Bronchial epithelial cell (primary cell): ENCODE measurements around the gene EVA1C. TPM values are rescaled to one million over a fixed set of nuclear protein-coding genes. Genes with fewer than 3 reads are reported as not detected.

Experiments
- DNase-seq: peaks from one replicate; pipeline ENCODE4 v3.0.0-alpha.2; 2010; ENCODE audit warnings: low read depth
- FAIRE-seq: peaks from 2 replicates; lab custom pipeline; 2011; peaks lifted over from hg19 to GRCh38; lab: Jason Lieb, UNC
- H3K27me3 ChIP-seq: 2 replicates; pipeline ENCODE4 v1.5.1; 2011; ENCODE audit warnings: low read length; ENCODE audit not compliant: control insufficient read depth, insufficient read depth
- H3K36me3 ChIP-seq: 2 replicates; pipeline ENCODE4 v1.5.1; 2011; ENCODE audit warnings: low read length; ENCODE audit not compliant: control insufficient read depth, insufficient read depth
- H3K4me3 ChIP-seq: 2 replicates; pipeline ENCODE4 v1.5.1; 2011; ENCODE audit warnings: mild to moderate bottlenecking, low read depth, low read length, control low read depth
- total RNA-seq: library from RNA; depleted of rRNA; stranded (reverse); fragments of >200 nt; gene quantifications from 2 replicates; pipeline ENCODE4 v1.2.1, GENCODE V29; 2014
- TF ChIP-seq, protein P1 (sequence below): IDR thresholded peaks from 2 replicates; pipeline ENCODE4 v1.5.1; 2011; ENCODE audit warnings: mild to moderate bottlenecking, moderate library complexity, low read length, control low read depth, inconsistent platforms; ENCODE audit not compliant: insufficient read depth, severe bottlenecking

EVA1C gene
- total RNA-seq, 1 donor from 2014 or later, result 9.0 TPM

DNA sequence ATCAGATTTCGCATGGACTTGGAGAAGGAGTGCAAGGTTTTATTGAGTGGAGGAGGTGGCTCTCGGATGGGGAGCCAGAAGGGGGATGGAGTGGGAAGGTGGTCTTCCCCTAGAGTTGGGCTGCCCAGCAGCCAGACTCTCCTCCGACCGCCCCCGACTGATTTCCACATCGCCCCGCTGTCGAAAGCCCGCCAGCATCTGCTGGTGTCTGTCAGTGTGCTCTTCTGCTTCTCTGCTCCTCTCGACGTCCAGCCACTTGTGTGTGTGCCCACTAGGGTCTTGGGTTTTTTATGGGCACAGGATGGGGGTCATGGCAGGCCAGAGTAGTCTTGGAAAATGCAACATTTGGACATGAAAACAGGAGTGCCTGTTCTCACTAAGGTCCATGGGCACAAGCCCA lies 40.1 kb downstream of the EVA1C start:
- Histone ChIP-seq H3K36me3 (peaks cover 9% of the 10 kb centered on the region), H3K27me3 (no peaks in the 10 kb centered on the region), H3K4me3 (no peak overlapping the region)
- DNase-seq, result no peak
- FAIRE-seq, result no peak
- TF ChIP-seq, protein P1, sequence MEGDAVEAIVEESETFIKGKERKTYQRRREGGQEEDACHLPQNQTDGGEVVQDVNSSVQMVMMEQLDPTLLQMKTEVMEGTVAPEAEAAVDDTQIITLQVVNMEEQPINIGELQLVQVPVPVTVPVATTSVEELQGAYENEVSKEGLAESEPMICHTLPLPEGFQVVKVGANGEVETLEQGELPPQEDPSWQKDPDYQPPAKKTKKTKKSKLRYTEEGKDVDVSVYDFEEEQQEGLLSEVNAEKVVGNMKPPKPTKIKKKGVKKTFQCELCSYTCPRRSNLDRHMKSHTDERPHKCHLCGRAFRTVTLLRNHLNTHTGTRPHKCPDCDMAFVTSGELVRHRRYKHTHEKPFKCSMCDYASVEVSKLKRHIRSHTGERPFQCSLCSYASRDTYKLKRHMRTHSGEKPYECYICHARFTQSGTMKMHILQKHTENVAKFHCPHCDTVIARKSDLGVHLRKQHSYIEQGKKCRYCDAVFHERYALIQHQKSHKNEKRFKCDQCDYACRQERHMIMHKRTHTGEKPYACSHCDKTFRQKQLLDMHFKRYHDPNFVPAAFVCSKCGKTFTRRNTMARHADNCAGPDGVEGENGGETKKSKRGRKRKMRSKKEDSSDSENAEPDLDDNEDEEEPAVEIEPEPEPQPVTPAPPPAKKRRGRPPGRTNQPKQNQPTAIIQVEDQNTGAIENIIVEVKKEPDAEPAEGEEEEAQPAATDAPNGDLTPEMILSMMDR, result no peak

- TF ChIP-seq, protein P1, result no peak
- DNase-seq, result no peak
- Histone ChIP-seq H3K36me3 (peaks cover 14% of the 10 kb centered on the region), H3K27me3 (no peaks in the 10 kb centered on the region), H3K4me3 (no peak overlapping the region)
- FAIRE-seq, result no peak
Observed at GRCh38 chr21:32455548-32455947, 43.0 kb downstream of the EVA1C start.

DNA sequence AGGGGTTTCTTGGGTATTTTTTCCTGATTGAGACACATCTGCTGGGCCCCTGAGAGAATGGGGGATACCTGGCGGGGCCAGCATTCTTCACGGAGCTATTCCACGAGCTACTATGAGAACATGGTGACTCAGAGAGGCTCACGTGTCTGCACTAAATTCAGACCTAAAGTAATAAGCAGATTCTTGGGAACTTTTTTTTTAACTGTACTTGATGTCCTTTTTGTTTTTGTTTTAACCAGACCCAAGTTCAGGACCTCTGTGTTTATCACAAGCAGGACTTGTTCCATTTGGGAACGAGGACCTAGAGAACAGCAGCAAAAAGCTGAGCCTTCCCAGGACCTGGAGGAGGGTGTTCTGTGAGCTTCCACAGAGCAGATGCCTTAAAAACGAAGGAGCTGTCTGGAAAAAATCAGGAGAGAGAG lies 44.0 kb downstream of the EVA1C start:
- DNase-seq, result peak; percentile 51
- TF ChIP-seq, protein P1, result no peak
- Histone ChIP-seq H3K4me3 (no peak overlapping the region), H3K36me3 (peaks cover 16% of the 10 kb centered on the region), H3K27me3 (no peaks in the 10 kb centered on the region)
- no peak for FAIRE-seq

DNA sequence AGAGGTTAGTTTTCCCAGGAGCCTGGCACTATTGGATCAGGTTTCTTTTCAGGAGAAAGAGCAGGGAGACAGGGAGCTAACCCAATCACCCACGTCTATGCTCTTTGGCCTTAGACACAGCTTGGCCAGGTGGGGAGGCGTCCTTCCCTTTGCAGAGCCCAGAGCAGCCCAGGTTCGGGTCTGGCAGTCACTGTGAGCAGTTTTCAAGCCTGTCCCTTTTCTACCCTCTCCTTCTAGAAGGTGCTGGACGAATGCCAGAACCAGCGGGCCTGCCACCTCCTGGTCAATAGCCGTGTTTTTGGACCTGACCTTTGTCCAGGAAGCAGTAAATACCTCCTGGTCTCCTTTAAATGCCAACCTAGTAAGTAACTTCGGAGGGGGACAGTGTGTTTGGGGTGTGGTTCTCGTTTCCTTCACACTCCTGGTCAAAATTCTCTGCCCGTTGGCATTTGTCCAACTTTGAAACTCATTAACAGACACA lies 44.9 kb downstream of the EVA1C start:
- peaks cover 14% of the 10 kb centered on the region for H3K36me3 ChIP-seq
- FAIRE-seq, result peak; percentile 92

GRCh38 chr21:32457962-32458361 lies 45.5 kb downstream of the EVA1C start:
- FAIRE-seq, result no peak
- TF ChIP-seq, protein P1, result no peak
- Histone ChIP-seq H3K27me3 (no peaks in the 10 kb centered on the region), H3K4me3 (no peak overlapping the region), H3K36me3 (peaks cover 14% of the 10 kb centered on the region)
- DNase-seq, result no peak

More for the DNA sequence above, 44.9 kb downstream of the EVA1C start:
- no peak for DNase-seq
- Histone ChIP-seq H3K4me3 (no peak overlapping the region), H3K27me3 (no peaks in the 10 kb centered on the region)
- TF ChIP-seq, protein P1, result no peak

GRCh38 chr21:32459972-32460371 lies 47.5 kb downstream of the EVA1C start:
- TF ChIP-seq, protein P1, result no peak
- Histone ChIP-seq H3K36me3 (peaks cover 14% of the 10 kb centered on the region), H3K4me3 (no peak overlapping the region), H3K27me3 (no peaks in the 10 kb centered on the region)
- DNase-seq (no peak), FAIRE-seq (no peak)
